H1 (cell line): ENCODE measurements around the gene CELF5.

Source experiments
- ATF3 ChIP-seq: IDR thresholded peaks from 2 replicates; pipeline ENCODE4 v1.6.1; 2011; ENCODE audit warnings: low read depth, mild to moderate bottlenecking, low read length; ENCODE audit not compliant: insufficient read depth
- BRCA1 ChIP-seq: IDR thresholded peaks from 2 replicates; pipeline ENCODE4 v1.6.1; 2012; ENCODE audit warnings: low read depth, low read length, improper control_type of control experiment
- CEBPB ChIP-seq: IDR thresholded peaks from 2 replicates; pipeline ENCODE4 v1.6.1; 2012; ENCODE audit warnings: low read depth, low read length
- CTCF ChIP-seq, 3 experiments: IDR thresholded peaks; 1 replicate in 2 of 3; 2 replicates in 1 of 3; pipeline versions ENCODE4 v1.5.1 to v1.6.1; 2011; ENCODE audit warnings: low read length in 3 of 3, mild to moderate bottlenecking in 3 of 3, inconsistent platforms in 2 of 3, low read depth in 1 of 3, moderate library complexity in 1 of 3; ENCODE audit not compliant: insufficient read depth in 1 of 3; ENCODE audit errors: control extremely low read depth in 1 of 3
- GABPA ChIP-seq: IDR thresholded peaks from 2 replicates; pipeline ENCODE4 v1.6.1; 2011; ENCODE audit warnings: mild to moderate bottlenecking, low read length, moderate library complexity, borderline replicate concordance; ENCODE audit not compliant: insufficient read depth
- POLR2A ChIP-seq, 2 experiments: IDR thresholded peaks; 1 replicate in 1 of 2; 2 replicates in 1 of 2; pipeline ENCODE4 v1.6.1; 2011; ENCODE audit warnings: low read depth in 2 of 2, low read length in 2 of 2, mild to moderate bottlenecking in 2 of 2; ENCODE audit errors: control extremely low read depth in 1 of 2
- USF2 ChIP-seq: IDR thresholded peaks from 2 replicates; pipeline ENCODE4 v1.6.1; 2011; ENCODE audit warnings: low read length, improper control_type of control experiment

DNA sequence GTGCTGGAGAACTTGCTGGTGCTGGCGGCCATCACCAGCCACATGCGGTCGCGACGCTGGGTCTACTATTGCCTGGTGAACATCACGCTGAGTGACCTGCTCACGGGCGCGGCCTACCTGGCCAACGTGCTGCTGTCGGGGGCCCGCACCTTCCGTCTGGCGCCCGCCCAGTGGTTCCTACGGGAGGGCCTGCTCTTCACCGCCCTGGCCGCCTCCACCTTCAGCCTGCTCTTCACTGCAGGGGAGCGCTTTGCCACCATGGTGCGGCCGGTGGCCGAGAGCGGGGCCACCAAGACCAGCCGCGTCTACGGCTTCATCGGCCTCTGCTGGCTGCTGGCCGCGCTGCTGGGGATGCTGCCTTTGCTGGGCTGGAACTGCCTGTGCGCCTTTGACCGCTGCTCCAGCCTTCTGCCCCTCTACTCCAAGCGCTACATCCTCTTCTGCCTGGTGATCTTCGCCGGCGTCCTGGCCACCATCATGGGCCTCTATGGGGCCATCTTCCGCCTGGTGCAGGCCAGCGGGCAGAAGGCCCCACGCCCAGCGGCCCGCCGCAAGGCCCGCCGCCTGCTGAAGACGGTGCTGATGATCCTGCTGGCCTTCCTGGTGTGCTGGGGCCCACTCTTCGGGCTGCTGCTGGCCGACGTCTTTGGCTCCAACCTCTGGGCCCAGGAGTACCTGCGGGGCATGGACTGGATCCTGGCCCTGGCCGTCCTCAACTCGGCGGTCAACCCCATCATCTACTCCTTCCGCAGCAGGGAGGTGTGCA, 45.3 kb upstream of the CELF5 start:
- TF ChIP-seq BRCA1 = no peak
- no peak for TF ChIP-seq GABPA
- TF ChIP-seq CTCF (IDR thresholded peaks at IDR 0.05; ENCODE audit: control extremely low read depth in 1 of 3, insufficient read depth in 1 of 3, low read depth in 1 of 3, low read length in 3 of 3) = no peak
- no peak for TF ChIP-seq USF2
- TF ChIP-seq POLR2A (IDR thresholded peaks at IDR 0.05; ENCODE audit: control extremely low read depth in 1 of 2, low read depth in 2 of 2, low read length in 2 of 2) = no peak
- TF ChIP-seq ATF3 = no peak
- no peak for TF ChIP-seq CEBPB
